Vagina (tissue), 2 donors: ENCODE results near the gene TTC16. TPM values are rescaled to one million over a fixed set of nuclear protein-coding genes. Genes with fewer than 3 reads are reported as not detected.
"Not testable (repeated sequence)": the region's sequence is repeated elsewhere in the genome, so short reads cannot be mapped to it uniquely, and the experiment has no call there.

Source experiments
- DNase-seq, 2 donors: peaks; one replicate each; pipeline ENCODE4 v3.0.0-alpha.2; 2017; ENCODE audit errors: extremely low spot score in 2 of 2
- H3K27ac ChIP-seq: fragments of 200-600 bp; sonication (generic); one replicate; pipeline ENCODE4 v1.5.1; 2019
- H3K27me3 ChIP-seq: fragments of 200-600 bp; sonication (generic); one replicate; pipeline ENCODE4 v1.5.1; 2019
- H3K36me3 ChIP-seq, 2 donors: fragments of 200-600 bp; sonication (generic); one replicate each; pipeline ENCODE4 v1.5.1; 2017 to 2019
- H3K4me1 ChIP-seq: fragments of 200-600 bp; sonication (generic); one replicate; pipeline ENCODE4 v1.5.1; 2019
- H3K4me3 ChIP-seq, 2 donors: fragments of 200-600 bp; sonication (generic); 1 replicate in 1 of 2; 2 replicates in 1 of 2; pipeline ENCODE4 v1.5.1; 2016 to 2019
- H3K9me3 ChIP-seq: fragments of 200-600 bp; sonication (generic); one replicate; pipeline ENCODE4 v1.5.1; 2019
- POLR2A ChIP-seq, 2 donors: fragments of 450-650 bp; IDR thresholded peaks; one replicate each; pipeline ENCODE4 v1.6.1; 2017; ENCODE audit warnings: antibody characterized with exemption in 2 of 2, mild to moderate bottlenecking in 2 of 2, moderate library complexity in 2 of 2
- POLR2AphosphoS5 ChIP-seq, 2 donors: sonication (generic); formaldehyde crosslinking; IDR thresholded peaks; one replicate each; pipeline ENCODE4 v1.9.0; 2017; ENCODE audit warnings: antibody characterized with exemption in 2 of 2, mild to moderate bottlenecking in 2 of 2, low read depth in 1 of 2; ENCODE audit not compliant: insufficient read depth in 1 of 2
- intact Hi-C: fragments of 100-400 bp; cut with DNase I; formaldehyde crosslinking; loops from one replicate; pipeline ENCODE4 v1.15.1; 2023
- total RNA-seq: library from RNA; depleted of rRNA; stranded (reverse); fragments of >200 nt; gene quantifications from one replicate; pipeline ENCODE4 v1.2.3, GENCODE V29; 2016
- TF ChIP-seq, protein P1 (sequence below), 3 experiments: fragments of 450-650 bp in 2 of 3; fragments of 200-600 bp in 1 of 3; sonication (generic) in 1 of 3; IDR thresholded peaks; one replicate each; pipeline ENCODE4 v1.5.1; 2017 to 2019; ENCODE audit warnings: antibody characterized with exemption in 3 of 3, mild to moderate bottlenecking in 2 of 3, moderate library complexity in 2 of 3

The TTC16 gene
- total RNA-seq, 1 donor from 2014 or later, result 0.25 TPM

DNA sequence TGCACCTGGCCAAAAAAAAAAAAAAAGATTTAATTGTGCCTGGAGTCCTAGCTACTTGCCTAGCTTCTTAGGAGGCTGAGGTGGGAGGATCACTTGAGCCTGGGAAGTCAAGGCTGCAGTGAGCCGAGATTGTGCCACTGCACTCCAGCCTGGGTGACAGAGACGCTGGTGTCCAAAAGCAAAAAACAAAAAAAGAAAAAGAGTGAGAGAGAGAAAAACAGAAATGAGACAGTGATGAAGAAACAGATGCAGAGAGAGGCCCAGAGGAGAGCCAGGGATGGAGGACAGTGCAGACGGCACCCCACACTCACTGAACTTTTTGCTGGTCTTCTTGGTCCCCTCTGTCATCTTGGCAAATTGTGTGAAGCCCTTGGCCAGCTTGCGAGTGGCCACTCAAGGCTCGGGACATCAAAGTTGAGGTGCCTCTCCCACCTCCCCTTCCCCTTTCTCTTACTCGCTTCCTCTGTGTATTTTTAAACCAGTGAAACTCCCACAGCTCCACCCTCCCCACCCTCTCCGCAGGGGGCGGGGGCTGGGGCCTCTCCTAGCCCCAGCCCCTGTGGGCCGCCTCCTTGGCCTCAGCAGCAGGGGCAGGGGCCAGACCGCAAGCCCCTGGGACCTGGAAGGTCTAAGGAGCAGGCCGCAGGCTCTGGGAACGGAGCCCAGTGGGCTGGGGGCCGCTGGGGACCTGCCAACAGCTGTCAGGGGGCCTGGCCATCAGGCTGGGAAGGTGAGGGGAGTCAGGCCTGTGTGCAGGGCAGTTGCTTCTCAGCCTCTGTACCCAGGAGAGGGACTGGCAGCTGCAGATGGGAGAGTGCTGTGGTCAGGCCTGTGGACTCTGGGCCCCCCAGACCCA lies 62.6 kb downstream of the TTC16 start, which contains the start of gene SH2D3C:
Gene SH2D3C (minus strand): TSS at position 387 of the 856 bp plus-strand sequence. CDS start 39 bp downstream, at position 348.
- no peak for DNase-seq
- Histone ChIP-seq H3K27ac (peak within 1 kb of the TSS; percentile 70), H3K36me3 (no peaks in the 10 kb centered on the region), H3K4me1 (peaks cover 3% of the 10 kb centered on the region), H3K4me3 (peak within 1 kb of the TSS in 1 of 2 donors; percentile 19), H3K9me3 (no peaks in the 10 kb centered on the region), H3K27me3 (no peaks in the 10 kb centered on the region)
- TF ChIP-seq POLR2A (IDR thresholded peaks at IDR 0.05) (no peak), POLR2AphosphoS5 (IDR thresholded peaks at IDR 0.05; ENCODE audit: insufficient read depth in 1 of 2, low read depth in 1 of 2) (no peak)
- TF ChIP-seq, protein P1, sequence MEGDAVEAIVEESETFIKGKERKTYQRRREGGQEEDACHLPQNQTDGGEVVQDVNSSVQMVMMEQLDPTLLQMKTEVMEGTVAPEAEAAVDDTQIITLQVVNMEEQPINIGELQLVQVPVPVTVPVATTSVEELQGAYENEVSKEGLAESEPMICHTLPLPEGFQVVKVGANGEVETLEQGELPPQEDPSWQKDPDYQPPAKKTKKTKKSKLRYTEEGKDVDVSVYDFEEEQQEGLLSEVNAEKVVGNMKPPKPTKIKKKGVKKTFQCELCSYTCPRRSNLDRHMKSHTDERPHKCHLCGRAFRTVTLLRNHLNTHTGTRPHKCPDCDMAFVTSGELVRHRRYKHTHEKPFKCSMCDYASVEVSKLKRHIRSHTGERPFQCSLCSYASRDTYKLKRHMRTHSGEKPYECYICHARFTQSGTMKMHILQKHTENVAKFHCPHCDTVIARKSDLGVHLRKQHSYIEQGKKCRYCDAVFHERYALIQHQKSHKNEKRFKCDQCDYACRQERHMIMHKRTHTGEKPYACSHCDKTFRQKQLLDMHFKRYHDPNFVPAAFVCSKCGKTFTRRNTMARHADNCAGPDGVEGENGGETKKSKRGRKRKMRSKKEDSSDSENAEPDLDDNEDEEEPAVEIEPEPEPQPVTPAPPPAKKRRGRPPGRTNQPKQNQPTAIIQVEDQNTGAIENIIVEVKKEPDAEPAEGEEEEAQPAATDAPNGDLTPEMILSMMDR (IDR thresholded peaks at IDR 0.05), result no peak
- intact Hi-C loops, result no loop called here

- TF ChIP-seq POLR2A (IDR thresholded peaks at IDR 0.05), result no peak
- no peaks in the 10 kb centered on the region for H3K9me3 ChIP-seq
- intact Hi-C loops, result no loop called here
- peak overlapping the region in 1 of 2 donors; percentile 19 for H3K4me3 ChIP-seq
- no peaks in the 10 kb centered on the region for H3K36me3 ChIP-seq
- H3K4me1 ChIP-seq, result peaks cover 12% of the 10 kb centered on the region
- peak overlapping the region; percentile 70 for H3K27ac ChIP-seq
- no peak for DNase-seq
- H3K27me3 ChIP-seq, result no peaks in the 10 kb centered on the region
Observed at GRCh38 chr9:127779136-127779981, 63.5 kb downstream of the TTC16 start.

GRCh38 chr9:127780126-127780885 lies 64.4 kb downstream of the TTC16 start:
- Histone ChIP-seq H3K4me1 (peaks cover 17% of the 10 kb centered on the region), H3K4me3 (no peak overlapping the region), H3K27me3 (no peaks in the 10 kb centered on the region), H3K9me3 (no peaks in the 10 kb centered on the region), H3K36me3 (no peaks in the 10 kb centered on the region), H3K27ac (no peak overlapping the region)
- TF ChIP-seq, protein P1 (IDR thresholded peaks at IDR 0.05), result no peak
- TF ChIP-seq POLR2AphosphoS5 (IDR thresholded peaks at IDR 0.05; ENCODE audit: insufficient read depth in 1 of 2, low read depth in 1 of 2) (no peak), POLR2A (IDR thresholded peaks at IDR 0.05) (no peak)
- intact Hi-C loops, result loop anchor here (5.0 kb wide), 1 partner anchor 193 kb away; no protein-coding TSS in a partner anchor
- no peak for DNase-seq

DNA sequence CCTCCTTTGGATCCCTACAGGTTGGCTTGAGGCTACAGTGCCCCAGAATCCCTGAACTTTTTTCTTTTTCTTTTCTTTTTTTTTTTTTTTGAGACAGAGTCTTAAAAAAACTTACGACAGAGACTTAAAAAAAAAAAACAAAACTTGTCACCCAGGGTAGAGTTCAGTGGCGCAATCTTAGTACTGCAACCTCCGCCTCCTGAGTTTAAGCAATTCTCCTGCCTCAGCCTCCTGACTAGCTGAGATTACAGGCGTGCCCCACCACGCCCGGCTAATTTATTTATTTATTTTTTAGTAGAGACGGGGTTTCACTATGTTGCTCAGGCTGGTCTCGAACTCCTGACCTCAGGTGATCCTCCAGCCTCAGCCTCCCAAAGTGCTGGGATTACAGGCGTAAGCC lies 65.0 kb downstream of the TTC16 start:
- not testable (repeated sequence) for DNase-seq, H3K36me3 ChIP-seq, H3K27me3 ChIP-seq, H3K27ac ChIP-seq, H3K4me3 ChIP-seq, H3K9me3 ChIP-seq
- intact Hi-C loops, result loop anchor here (5.0 kb wide), 1 partner anchor 194 kb away; no protein-coding TSS in a partner anchor
- peaks cover 17% of the 10 kb centered on the region for H3K4me1 ChIP-seq

Other genes starting within 250 kb of the TTC16 start
- 56.2 TPM for gene STXBP1, start 103.8 kb upstream of the TTC16 start, total RNA-seq
- not detected for gene CFAP157, start 9.1 kb upstream of the TTC16 start, total RNA-seq
- 2.2 TPM for gene PTRH1, start 416 bp upstream of the TTC16 start, total RNA-seq
- 12.3 TPM for gene TOR2A, start 19.2 kb downstream of the TTC16 start, total RNA-seq
- gene SH2D3C, start 62.6 kb downstream of the TTC16 start, total RNA-seq, result 19.6 TPM
- 66.3 TPM for gene CDK9, start 70.0 kb downstream of the TTC16 start, total RNA-seq
- 99.7 TPM for gene FPGS, start 86.8 kb downstream of the TTC16 start, total RNA-seq
- 130 TPM for gene ENG, start 138.6 kb downstream of the TTC16 start, total RNA-seq
- gene AK1, start 161.6 kb downstream of the TTC16 start, total RNA-seq, result 33.4 TPM
- gene ST6GALNAC6, start 183.5 kb downstream of the TTC16 start, total RNA-seq, result 108 TPM
- 33.1 TPM for gene ST6GALNAC4, start 201.0 kb downstream of the TTC16 start, total RNA-seq
- 10.3 TPM for gene PIP5KL1, start 214.7 kb downstream of the TTC16 start, total RNA-seq
- 17.7 TPM for gene DPM2, start 221.8 kb downstream of the TTC16 start, total RNA-seq